C4-2B (cell line): ENCODE results near the gene CCDC110.

Experiments used
- CTCF ChIP-seq: fragments of 450-650 bp; conservative IDR thresholded peaks from 2 replicates; pipeline ENCODE4 v1.5.1; 2017; ENCODE audit warnings: mild to moderate bottlenecking
- ZFX ChIP-seq: fragments of 450-650 bp; IDR thresholded peaks from 2 replicates; pipeline ENCODE4 v1.6.1; 2017

- no peak for TF ChIP-seq CTCF
- TF ChIP-seq ZFX: no peak
Observed at GRCh38 chr4:185463541-185463940, 8.0 kb downstream of the CCDC110 start.
